WTC11 (cell line): Measurements from ENCODE around the gene ATPAF2.

Source experiments
- CTCF ChIP-seq: fragments of 200-600 bp; IDR thresholded peaks from 2 replicates; pipeline ENCODE4 v1.8.0; 2022; ENCODE audit warnings: antibody characterized with exemption
- NR2C2 ChIP-seq: sonication (generic); formaldehyde crosslinking; IDR thresholded peaks from 2 replicates; pipeline ENCODE4 v1.8.0; 2022; ENCODE audit warnings: mild to moderate bottlenecking, missing genetic modification reagents

- no peak for TF ChIP-seq NR2C2 (CRISPR knock-in tag)
- no peak for TF ChIP-seq CTCF
These were observed 13.6 kb downstream of the ATPAF2 start for GRCh38 chr17:18025241-18025944.
